ENCODE data around the gene TAF1B.

Gene TAF1B

GRCh38 chr2:9952856-9953503 is 109.7 kb downstream of the TAF1B start:
- Histone ChIP-seq H4K20me1 (no peaks in the 10 kb centered on the region), H3K27ac (no peak overlapping the region), H3K4me2 (no peak overlapping the region), H3K4me1 (peaks cover 16% of the 10 kb centered on the region), H3K4me3 (no peak overlapping the region), H3K9me3 (no peaks in the 10 kb centered on the region), H3K27me3 (peaks cover 43% of the 10 kb centered on the region), H3K36me3 (no peaks in the 10 kb centered on the region), H3K9ac (no peak overlapping the region)
- no peak for TF ChIP-seq Cebpa-rat (IDR thresholded peaks at IDR 0.05)

GRCh38 chr2:9954136-9954535 is 110.9 kb downstream of the TAF1B start:
- H3K4me1 ChIP-seq = peaks cover 16% of the 10 kb centered on the region
- no peak overlapping the region for H3K4me2 ChIP-seq
- H3K27ac ChIP-seq = no peak overlapping the region
- no peak for TF ChIP-seq Cebpa-rat (IDR thresholded peaks at IDR 0.05)
- no peaks in the 10 kb centered on the region for H3K9me3 ChIP-seq
- no peak overlapping the region for H3K4me3 ChIP-seq
- H3K27me3 ChIP-seq = peaks cover 43% of the 10 kb centered on the region
- no peak overlapping the region for H3K9ac ChIP-seq
- H3K36me3 ChIP-seq = no peaks in the 10 kb centered on the region
- no peaks in the 10 kb centered on the region for H4K20me1 ChIP-seq

GRCh38 chr2:9958057-9958456 is 114.8 kb downstream of the TAF1B start:
- peaks cover 17% of the 10 kb centered on the region for H3K27me3 ChIP-seq
- no peak overlapping the region for H3K4me3 ChIP-seq
- H3K27ac ChIP-seq = no peak overlapping the region
- H3K9ac ChIP-seq = no peak overlapping the region
- no peaks in the 10 kb centered on the region for H4K20me1 ChIP-seq
- H3K4me2 ChIP-seq = no peak overlapping the region
- no peaks in the 10 kb centered on the region for H3K9me3 ChIP-seq
- no peak for TF ChIP-seq Cebpa-rat (IDR thresholded peaks at IDR 0.05)
- H3K36me3 ChIP-seq = no peaks in the 10 kb centered on the region
- peaks cover 6% of the 10 kb centered on the region for H3K4me1 ChIP-seq

GRCh38 chr2:9959262-9959661 is 116.0 kb downstream of the TAF1B start:
- no peak overlapping the region for H3K4me2 ChIP-seq
- no peak for TF ChIP-seq Cebpa-rat (IDR thresholded peaks at IDR 0.05)
- no peaks in the 10 kb centered on the region for H3K9me3 ChIP-seq
- H3K36me3 ChIP-seq = no peaks in the 10 kb centered on the region
- H3K4me3 ChIP-seq = no peak overlapping the region
- H3K27ac ChIP-seq = no peak overlapping the region
- no peak overlapping the region for H3K9ac ChIP-seq
- H4K20me1 ChIP-seq = no peaks in the 10 kb centered on the region
- peaks cover 6% of the 10 kb centered on the region for H3K4me1 ChIP-seq
- peaks cover 7% of the 10 kb centered on the region for H3K27me3 ChIP-seq

GRCh38 chr2:9961013-9961412 is 117.7 kb downstream of the TAF1B start:
- no peaks in the 10 kb centered on the region for H3K27me3 ChIP-seq
- TF ChIP-seq Cebpa-rat (IDR thresholded peaks at IDR 0.05) = no peak
- H3K27ac ChIP-seq = no peak overlapping the region
- no peak overlapping the region for H3K4me2 ChIP-seq
- H4K20me1 ChIP-seq = no peaks in the 10 kb centered on the region
- H3K4me3 ChIP-seq = no peak overlapping the region
- no peaks in the 10 kb centered on the region for H3K9me3 ChIP-seq
- H3K9ac ChIP-seq = no peak overlapping the region
- no peaks in the 10 kb centered on the region for H3K36me3 ChIP-seq
- peaks cover 6% of the 10 kb centered on the region for H3K4me1 ChIP-seq

- TF ChIP-seq Cebpa-rat (IDR thresholded peaks at IDR 0.05) = no peak
- Histone ChIP-seq H3K4me3 (no peak overlapping the region), H3K4me1 (0 out of 2 replicates have a peak, but pooled peaks cover 6% of the 10 kb centered on the region), H3K9ac (no peak overlapping the region), H4K20me1 (no peaks in the 10 kb centered on the region), H3K27ac (no peak overlapping the region), H3K27me3 (no peaks in the 10 kb centered on the region), H3K9me3 (no peaks in the 10 kb centered on the region), H3K36me3 (no peaks in the 10 kb centered on the region), H3K4me2 (no peak overlapping the region)
These were observed 121.2 kb downstream of the TAF1B start for GRCh38 chr2:9964334-9964980.

- Histone ChIP-seq H3K36me3 (no peaks in the 10 kb centered on the region), H4K20me1 (no peaks in the 10 kb centered on the region), H3K9me3 (no peaks in the 10 kb centered on the region), H3K27me3 (no peaks in the 10 kb centered on the region), H3K4me1 (0 out of 2 replicates have a peak, but pooled peaks cover 6% of the 10 kb centered on the region), H3K27ac (no peak overlapping the region), H3K9ac (no peak overlapping the region), H3K4me2 (no peak overlapping the region), H3K4me3 (no peak overlapping the region)
- no peak for TF ChIP-seq Cebpa-rat (IDR thresholded peaks at IDR 0.05)
These were observed 122.0 kb downstream of the TAF1B start for GRCh38 chr2:9965119-9965822.

GRCh38 chr2:9966491-9967022 is 123.3 kb downstream of the TAF1B start:
- H3K27me3 ChIP-seq = no peaks in the 10 kb centered on the region
- no peak overlapping the region for H3K27ac ChIP-seq
- H3K36me3 ChIP-seq = no peaks in the 10 kb centered on the region
- no peak overlapping the region for H3K4me2 ChIP-seq
- H3K9ac ChIP-seq = no peak overlapping the region
- no peak for TF ChIP-seq Cebpa-rat (IDR thresholded peaks at IDR 0.05)
- H3K9me3 ChIP-seq = no peaks in the 10 kb centered on the region
- H3K4me1 ChIP-seq = 0 out of 2 replicates have a peak, but pooled peaks cover 6% of the 10 kb centered on the region
- no peak overlapping the region for H3K4me3 ChIP-seq
- H4K20me1 ChIP-seq = no peaks in the 10 kb centered on the region

- no peak overlapping the region for H3K4me3 ChIP-seq
- no peak overlapping the region for H3K4me2 ChIP-seq
- H4K20me1 ChIP-seq = no peaks in the 10 kb centered on the region
- no peak overlapping the region for H3K27ac ChIP-seq
- 0 out of 2 replicates have a peak, but pooled peaks cover 6% of the 10 kb centered on the region for H3K4me1 ChIP-seq
- TF ChIP-seq Cebpa-rat (IDR thresholded peaks at IDR 0.05) = no peak
- H3K9me3 ChIP-seq = no peaks in the 10 kb centered on the region
- no peak overlapping the region for H3K9ac ChIP-seq
- no peaks in the 10 kb centered on the region for H3K27me3 ChIP-seq
- no peaks in the 10 kb centered on the region for H3K36me3 ChIP-seq
These were observed 123.9 kb downstream of the TAF1B start for GRCh38 chr2:9967053-9967775.
